ENCODE measurements around the gene RNF145. TPM values are rescaled to one million over a fixed set of nuclear protein-coding genes. Genes with fewer than 3 reads are reported as not detected.

Gene RNF145
- total and polyA plus RNA-seq, 2 of the 13 experiments (the other 11 are each of a cell fraction or from before 2014, with no cell fraction given), result 24.6 TPM

DNA sequence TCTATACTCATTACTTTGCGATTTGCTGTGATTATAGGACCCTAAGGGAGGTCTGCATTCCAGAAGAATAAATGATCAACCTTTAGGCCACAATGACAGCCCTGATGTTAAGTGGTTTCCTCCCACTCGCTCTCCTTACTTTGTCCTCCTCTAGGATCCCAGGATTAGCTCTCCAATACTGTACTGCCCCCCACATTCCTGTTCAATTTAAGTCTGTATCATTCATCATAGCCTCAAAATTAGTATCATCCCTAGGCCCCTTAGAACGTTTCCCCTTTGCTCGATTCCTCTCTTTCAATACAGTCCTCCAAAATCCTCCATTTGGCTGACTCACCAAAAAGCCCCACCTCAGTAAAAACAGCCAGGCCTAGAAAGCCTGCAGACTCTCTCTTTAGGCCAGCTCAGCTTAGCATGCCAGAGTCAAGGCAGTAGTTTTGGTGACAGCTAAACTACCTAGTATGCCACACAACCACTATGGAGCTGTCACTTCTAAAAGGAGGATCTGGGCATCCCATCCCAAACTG lies 24.4 kb downstream of the RNF145 start:
- ChIA-PET CTCF (ENCODE audit: low intra/inter-chr PET ratio, low total read pairs) (no interaction called here), POLR2A (no interaction called here)
- no peak for FAIRE-seq
- WGBS (ENCODE audit: low lambda C conversion rate), result 92% methylated on average over 4 of the region's 4 CpGs
- Histone ChIP-seq H3K27ac (ENCODE audit: extremely low read length, insufficient read depth, low read length) (no peak overlapping the region), H3K4me3 (replicated peaks in 1 of 3; ENCODE audit: insufficient read depth in 1 of 3, low read depth in 2 of 3, low read length in 3 of 3) (no peak overlapping the region), H3K36me3 (replicated peaks in 1 of 2; ENCODE audit: control insufficient read depth in 1 of 2, insufficient read depth in 2 of 2, low read length in 2 of 2) (peaks cover 0 to 28% of the 10 kb centered on the region in 2 experiments; a peak in 2 of 5 replicates), H3K9ac (ENCODE audit: insufficient read depth, low read depth, low read length) (no peak overlapping the region), H3K27me3 (ENCODE audit: control insufficient read depth in 1 of 2, insufficient read depth in 2 of 2, low read length in 2 of 2) (no peaks in the 10 kb centered on the region), H4K20me1 (ENCODE audit: insufficient read depth, low read length) (peaks cover 8% of the 10 kb centered on the region; the same call in 1 of the 2 replicates), H3K4me1 (ENCODE audit: insufficient read depth, low read length) (peaks cover 38% of the 10 kb centered on the region), H2AFZ (ENCODE audit: low read length) (no peak overlapping the region), H3K9me3 (ENCODE audit: low read length) (no peaks in the 10 kb centered on the region), H3K4me2 (ENCODE audit: low read depth, low read length) (no peak overlapping the region), H3K79me2 (ENCODE audit: insufficient read depth, low read length) (peaks cover 14% of the 10 kb centered on the region)
- 0 out of 4 replicates have a peak, but pooled peaks of 1 of the 2 experiments have one; percentile 25 for TF ChIP-seq MAFK (conservative IDR thresholded peaks at IDR 0.05 in 1 of 2, IDR thresholded peaks at IDR 0.05 in 1 of 2; ENCODE audit: low read length in 2 of 2)
- no peak for TF ChIP-seq KMT2B (CRISPR knock-in tag; IDR thresholded peaks at IDR 0.05)
- no TSS peak for BruUV-seq (replicated peaks)
- DNase-seq (ENCODE audit: low spot score), result no peak
- ATAC-seq, result no peak
- in situ Hi-C loops (cut with HindIII; ENCODE audit: extremely low pct_ligation_motif_present, low pct_unique_long_range_greater_than_20kb) (no loop called here), intact Hi-C loops (cut with micrococcal nuclease; ENCODE audit: unreplicated experiment) (no loop called here)

DNA sequence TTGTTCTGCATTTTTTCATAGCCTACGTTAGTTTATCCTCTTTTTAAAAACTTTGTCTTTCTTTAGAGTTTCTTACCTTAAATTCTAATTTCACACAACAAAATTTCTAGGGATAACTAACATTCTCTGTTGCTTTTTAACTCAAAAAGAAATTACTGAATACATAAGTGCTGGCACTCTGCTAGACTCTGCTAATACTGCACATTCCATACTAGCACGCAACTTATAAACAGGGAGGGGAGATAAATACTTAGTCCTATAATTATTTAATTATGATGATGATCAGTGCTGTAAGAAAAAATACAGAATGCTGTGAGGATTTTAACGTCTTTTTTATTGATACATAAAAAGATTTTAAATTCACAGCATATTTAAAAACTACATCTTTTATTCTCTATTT lies 25.1 kb downstream of the RNF145 start:
- in situ Hi-C loops (cut with HindIII; ENCODE audit: extremely low pct_ligation_motif_present, low pct_unique_long_range_greater_than_20kb), result no loop called here
- no peak overlapping the region for H3K4me3 ChIP-seq (replicated peaks in 1 of 3; ENCODE audit: insufficient read depth in 1 of 3, low read depth in 2 of 3, low read length in 3 of 3)
- H3K36me3 ChIP-seq (replicated peaks in 1 of 2; ENCODE audit: control insufficient read depth in 1 of 2, insufficient read depth in 2 of 2, low read length in 2 of 2), result peaks cover 0 to 25% of the 10 kb centered on the region in 2 experiments; a peak in 2 of 5 replicates
- no peak overlapping the region for H3K27ac ChIP-seq (ENCODE audit: extremely low read length, insufficient read depth, low read length)
- H3K9me3 ChIP-seq (ENCODE audit: low read length), result no peaks in the 10 kb centered on the region
- no peak overlapping the region for H2AFZ ChIP-seq (ENCODE audit: low read length)
- ATAC-seq, result no peak
- H3K9ac ChIP-seq (ENCODE audit: insufficient read depth, low read depth, low read length), result no peak overlapping the region
- H3K4me1 ChIP-seq (ENCODE audit: insufficient read depth, low read length), result peaks cover 45% of the 10 kb centered on the region
- intact Hi-C loops (cut with micrococcal nuclease; ENCODE audit: unreplicated experiment), result no loop called here
- 95% methylated on average over 3 of the region's 3 CpGs for WGBS (ENCODE audit: low lambda C conversion rate)
- no peak for FAIRE-seq
- H3K27me3 ChIP-seq (ENCODE audit: control insufficient read depth in 1 of 2, insufficient read depth in 2 of 2, low read length in 2 of 2), result no peaks in the 10 kb centered on the region
- peaks cover 13% of the 10 kb centered on the region for H3K79me2 ChIP-seq (ENCODE audit: insufficient read depth, low read length)
- H4K20me1 ChIP-seq (ENCODE audit: insufficient read depth, low read length), result peaks cover 8% of the 10 kb centered on the region; the same call in 1 of the 2 replicates
- POLR2A ChIA-PET, result no interaction called here
- no TSS peak for BruUV-seq (replicated peaks)
- H3K4me2 ChIP-seq (ENCODE audit: low read depth, low read length), result no peak overlapping the region
- CTCF ChIA-PET (ENCODE audit: low intra/inter-chr PET ratio, low total read pairs), result no interaction called here
- DNase-seq (ENCODE audit: low spot score), result no peak
- TF ChIP-seq AGO1 (IDR thresholded peaks at IDR 0.05; ENCODE audit: low read depth, low read length, poor library complexity, severe bottlenecking) (no peak), MAZ (IDR thresholded peaks at IDR 0.05; ENCODE audit: borderline replicate concordance, low read depth, low read length) (no peak), MAZ (CRISPR knock-in tag; IDR thresholded peaks at IDR 0.05; ENCODE audit: low read depth) (no peak), ZSCAN9 (CRISPR knock-in tag; IDR thresholded peaks at IDR 0.05; ENCODE audit: borderline replicate concordance) (no peak), ZNF101 (CRISPR knock-in tag; IDR thresholded peaks at IDR 0.05; ENCODE audit: borderline replicate concordance, low read depth) (no peak), SMAD3 (CRISPR knock-in tag; IDR thresholded peaks at IDR 0.05) (no peak), U2AF2 (IDR thresholded peaks at IDR 0.05; ENCODE audit: low read depth, low read length) (no peak), ZNF883 (CRISPR knock-in tag; IDR thresholded peaks at IDR 0.05; ENCODE audit: not compliant biosample characterization) (no peak), SCMH1 (CRISPR knock-in tag; IDR thresholded peaks at IDR 0.05; ENCODE audit: borderline replicate concordance) (no peak)
- TF ChIP-seq, protein P1, sequence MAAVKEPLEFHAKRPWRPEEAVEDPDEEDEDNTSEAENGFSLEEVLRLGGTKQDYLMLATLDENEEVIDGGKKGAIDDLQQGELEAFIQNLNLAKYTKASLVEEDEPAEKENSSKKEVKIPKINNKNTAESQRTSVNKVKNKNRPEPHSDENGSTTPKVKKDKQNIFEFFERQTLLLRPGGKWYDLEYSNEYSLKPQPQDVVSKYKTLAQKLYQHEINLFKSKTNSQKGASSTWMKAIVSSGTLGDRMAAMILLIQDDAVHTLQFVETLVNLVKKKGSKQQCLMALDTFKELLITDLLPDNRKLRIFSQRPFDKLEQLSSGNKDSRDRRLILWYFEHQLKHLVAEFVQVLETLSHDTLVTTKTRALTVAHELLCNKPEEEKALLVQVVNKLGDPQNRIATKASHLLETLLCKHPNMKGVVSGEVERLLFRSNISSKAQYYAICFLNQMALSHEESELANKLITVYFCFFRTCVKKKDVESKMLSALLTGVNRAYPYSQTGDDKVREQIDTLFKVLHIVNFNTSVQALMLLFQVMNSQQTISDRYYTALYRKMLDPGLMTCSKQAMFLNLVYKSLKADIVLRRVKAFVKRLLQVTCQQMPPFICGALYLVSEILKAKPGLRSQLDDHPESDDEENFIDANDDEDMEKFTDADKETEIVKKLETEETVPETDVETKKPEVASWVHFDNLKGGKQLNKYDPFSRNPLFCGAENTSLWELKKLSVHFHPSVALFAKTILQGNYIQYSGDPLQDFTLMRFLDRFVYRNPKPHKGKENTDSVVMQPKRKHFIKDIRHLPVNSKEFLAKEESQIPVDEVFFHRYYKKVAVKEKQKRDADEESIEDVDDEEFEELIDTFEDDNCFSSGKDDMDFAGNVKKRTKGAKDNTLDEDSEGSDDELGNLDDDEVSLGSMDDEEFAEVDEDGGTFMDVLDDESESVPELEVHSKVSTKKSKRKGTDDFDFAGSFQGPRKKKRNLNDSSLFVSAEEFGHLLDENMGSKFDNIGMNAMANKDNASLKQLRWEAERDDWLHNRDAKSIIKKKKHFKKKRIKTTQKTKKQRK (IDR thresholded peaks at IDR 0.05; ENCODE audit: low read length), result no peak
- TF ChIP-seq, protein P2, sequence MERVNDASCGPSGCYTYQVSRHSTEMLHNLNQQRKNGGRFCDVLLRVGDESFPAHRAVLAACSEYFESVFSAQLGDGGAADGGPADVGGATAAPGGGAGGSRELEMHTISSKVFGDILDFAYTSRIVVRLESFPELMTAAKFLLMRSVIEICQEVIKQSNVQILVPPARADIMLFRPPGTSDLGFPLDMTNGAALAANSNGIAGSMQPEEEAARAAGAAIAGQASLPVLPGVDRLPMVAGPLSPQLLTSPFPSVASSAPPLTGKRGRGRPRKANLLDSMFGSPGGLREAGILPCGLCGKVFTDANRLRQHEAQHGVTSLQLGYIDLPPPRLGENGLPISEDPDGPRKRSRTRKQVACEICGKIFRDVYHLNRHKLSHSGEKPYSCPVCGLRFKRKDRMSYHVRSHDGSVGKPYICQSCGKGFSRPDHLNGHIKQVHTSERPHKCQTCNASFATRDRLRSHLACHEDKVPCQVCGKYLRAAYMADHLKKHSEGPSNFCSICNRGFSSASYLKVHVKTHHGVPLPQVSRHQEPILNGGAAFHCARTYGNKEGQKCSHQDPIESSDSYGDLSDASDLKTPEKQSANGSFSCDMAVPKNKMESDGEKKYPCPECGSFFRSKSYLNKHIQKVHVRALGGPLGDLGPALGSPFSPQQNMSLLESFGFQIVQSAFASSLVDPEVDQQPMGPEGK (CRISPR knock-in tag; IDR thresholded peaks at IDR 0.05), result no peak

All from HepG2 (cell line).